ELF-1 (cell line): ENCODE measurements around the gene UBR1.
"Not testable (repeated sequence)": the region's sequence is repeated elsewhere in the genome, so short reads cannot be mapped to it uniquely, and the experiment has no call there.

ENCODE experiments used
- DNase-seq: peaks from one replicate; pipeline ENCODE4 v3.0.0-alpha.2; 2016; ENCODE audit warnings: low read depth, low spot score

Gene UBR1

DNA sequence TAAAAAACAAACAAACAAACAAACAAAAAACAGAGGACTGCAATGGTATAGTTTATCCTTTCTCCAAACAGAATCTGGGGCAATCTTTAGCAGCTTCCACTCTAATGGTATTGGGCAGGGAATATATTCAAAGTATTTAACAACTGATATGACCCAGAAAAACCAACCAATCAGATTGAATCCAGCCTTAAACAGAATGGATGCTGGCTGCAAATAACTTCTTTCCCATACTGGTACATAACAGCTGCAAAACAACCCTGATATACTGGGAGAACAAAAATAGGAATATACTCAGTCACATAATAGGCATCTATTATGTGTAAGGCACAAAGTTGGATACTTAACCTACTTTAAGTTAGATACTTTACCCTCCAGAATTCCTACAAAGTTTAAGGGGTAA lies 49.1 kb downstream of the UBR1 start:
- DNase-seq = no peak

DNA sequence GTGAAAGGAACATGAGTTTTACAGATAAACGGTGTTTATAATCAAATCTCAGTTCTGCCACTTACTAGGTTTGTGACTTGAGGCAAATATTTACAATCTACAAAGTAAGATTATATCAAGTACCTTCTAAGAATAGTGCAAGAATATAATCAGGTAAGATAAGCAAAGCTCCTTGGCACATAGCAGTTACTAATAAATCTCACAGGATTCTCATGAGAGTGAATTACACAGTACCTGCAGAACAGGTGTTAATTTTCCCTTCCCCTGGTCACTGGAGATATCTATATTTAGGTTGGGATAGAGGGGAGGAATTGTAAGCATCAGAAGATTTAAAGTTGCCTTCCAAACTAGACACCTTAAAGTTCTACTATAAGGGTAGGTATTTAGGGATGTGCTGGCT lies 53.0 kb downstream of the UBR1 start:
- DNase-seq = no peak

GRCh38 chr15:43048935-43049334 lies 56.9 kb downstream of the UBR1 start:
- no peak for DNase-seq

DNA sequence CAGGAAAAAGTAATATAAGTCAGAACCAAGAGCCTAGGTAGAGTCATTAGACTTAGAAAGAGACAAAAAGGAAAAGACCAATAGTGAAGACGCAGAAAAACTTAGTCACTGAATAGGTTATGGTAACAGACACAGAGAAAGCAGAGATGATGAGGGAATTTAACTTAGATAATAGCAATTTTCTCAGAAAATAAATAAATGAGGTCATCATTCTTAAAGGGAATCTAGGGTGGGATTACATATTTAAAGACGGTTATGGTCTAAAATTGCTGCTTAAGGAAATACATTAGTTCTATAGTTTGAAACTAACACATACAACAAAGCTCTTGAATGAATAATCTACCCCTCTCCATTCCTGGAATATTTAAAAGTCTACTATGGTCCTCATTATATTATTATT lies 59.4 kb downstream of the UBR1 start:
- DNase-seq = no peak

DNA sequence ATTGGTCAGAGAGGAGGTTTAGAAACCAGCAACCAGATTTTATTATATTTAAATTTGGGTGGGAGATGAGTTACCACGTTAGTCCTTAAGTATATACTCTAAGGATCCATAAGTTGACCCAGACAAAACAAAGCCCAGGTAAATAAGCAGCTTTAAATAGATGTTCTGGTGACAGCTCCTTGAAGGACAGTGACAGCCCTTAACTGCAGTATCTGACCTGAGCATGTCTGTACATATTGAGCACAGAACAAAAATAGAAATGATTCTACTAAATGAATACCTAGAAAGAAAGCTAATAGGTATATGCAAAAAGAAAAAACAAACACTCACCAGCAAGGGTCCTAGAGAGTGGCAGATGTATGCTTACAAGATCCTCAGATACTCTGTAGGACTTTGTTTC lies 63.0 kb downstream of the UBR1 start:
- DNase-seq = no peak

DNA sequence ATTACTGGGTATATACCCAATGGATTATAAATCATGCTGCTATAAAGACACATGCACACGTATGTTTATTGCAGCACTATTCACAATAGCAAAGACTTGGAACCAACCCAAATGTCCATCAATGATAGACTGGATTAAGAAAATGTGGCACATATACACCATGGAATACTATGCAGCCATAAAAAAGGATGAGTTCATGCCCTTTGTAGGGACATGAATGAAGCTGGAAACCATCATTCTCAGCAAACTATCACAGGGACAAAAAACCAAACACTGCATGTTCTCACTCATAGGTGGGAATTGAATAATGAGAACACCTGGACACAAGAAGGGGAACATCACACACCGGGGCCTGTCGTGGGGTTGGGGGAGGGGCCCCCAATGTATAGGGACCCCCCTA lies 64.8 kb downstream of the UBR1 start:
- DNase-seq = not testable (repeated sequence)

DNA sequence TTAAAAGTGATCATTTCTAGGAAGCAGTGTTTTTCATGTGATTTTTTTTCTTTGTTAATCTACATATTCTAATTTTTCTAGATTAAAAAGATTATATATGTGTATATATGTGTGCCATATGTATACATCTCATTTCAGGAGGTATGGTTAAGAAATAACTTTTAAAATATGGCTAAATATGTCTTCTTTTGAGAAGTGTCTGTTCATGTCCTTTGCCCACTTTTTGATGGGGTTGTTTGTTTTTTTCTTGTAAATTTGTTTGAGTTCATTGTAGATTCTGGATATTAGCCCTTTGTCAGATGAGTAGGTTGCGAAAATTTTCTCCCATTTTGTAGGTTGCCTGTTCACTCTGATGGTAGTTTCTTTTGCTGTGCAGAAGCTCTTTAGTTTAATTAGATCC lies 70.6 kb downstream of the UBR1 start:
- not testable (repeated sequence) for DNase-seq

DNA sequence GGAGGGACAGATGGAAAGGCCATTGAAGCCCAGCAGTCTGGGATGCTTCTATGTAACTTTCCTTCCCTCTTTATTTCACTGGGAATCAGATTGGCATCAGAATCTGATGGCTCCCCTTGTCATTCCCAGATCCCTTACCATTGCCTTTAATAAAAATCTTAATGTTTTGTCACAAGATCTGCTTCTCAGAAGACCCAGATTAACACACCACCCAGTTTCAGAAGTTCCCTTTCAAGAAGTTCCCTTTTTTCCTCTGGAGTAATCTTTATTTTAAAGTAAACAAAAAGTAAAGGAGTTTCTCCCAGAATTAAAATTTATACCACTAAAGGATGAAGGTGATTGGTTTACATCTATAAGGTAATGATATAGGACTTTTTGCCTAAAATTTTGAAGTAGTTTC lies 76.4 kb downstream of the UBR1 start:
- no peak for DNase-seq

GRCh38 chr15:43025150-43025549 lies 80.7 kb downstream of the UBR1 start:
- no peak for DNase-seq

- DNase-seq = not testable (repeated sequence)
Observed at GRCh38 chr15:43014671-43015070, 91.2 kb downstream of the UBR1 start.

DNA sequence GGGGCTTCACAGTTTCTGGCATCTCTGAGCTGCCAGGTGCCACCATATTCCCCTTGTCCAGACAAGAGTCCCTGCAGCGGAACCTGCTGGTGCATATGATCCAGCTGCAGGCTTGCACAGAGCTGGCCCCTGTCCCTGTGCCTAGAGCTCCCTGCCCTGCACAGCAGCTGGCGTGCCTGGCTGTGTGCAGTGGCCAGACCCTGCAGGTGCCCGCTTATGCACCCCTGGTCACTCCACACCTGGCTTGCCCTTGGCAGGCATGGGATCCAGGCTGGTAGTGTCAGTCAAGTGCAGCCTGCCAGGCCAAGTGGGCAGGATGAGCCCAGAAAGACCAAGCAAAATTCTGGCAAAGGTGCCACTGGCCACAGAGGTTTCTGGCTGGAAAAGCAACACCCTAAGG lies 96.6 kb downstream of the UBR1 start:
- DNase-seq = no peak

DNA sequence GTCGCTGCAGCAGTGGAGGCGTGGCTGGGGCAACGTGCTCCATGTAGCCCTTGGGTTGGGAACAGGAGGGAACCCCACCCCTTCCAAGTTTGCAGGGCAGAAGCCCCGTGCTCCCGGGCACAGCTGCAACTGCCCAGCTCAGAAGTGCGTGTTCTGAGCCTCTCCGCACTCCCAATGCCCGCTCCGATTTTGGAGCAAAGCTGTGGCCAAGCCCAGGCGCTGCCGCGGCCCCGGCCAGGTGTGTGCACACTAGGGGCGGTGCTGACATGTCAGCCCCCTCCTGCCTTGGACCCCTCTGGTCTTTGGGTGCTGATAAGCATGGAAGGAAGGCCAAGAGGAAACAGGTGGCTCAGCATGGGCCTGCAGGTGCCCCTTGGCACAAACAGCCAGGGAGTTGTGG lies 97.7 kb downstream of the UBR1 start:
- no peak for DNase-seq

DNA sequence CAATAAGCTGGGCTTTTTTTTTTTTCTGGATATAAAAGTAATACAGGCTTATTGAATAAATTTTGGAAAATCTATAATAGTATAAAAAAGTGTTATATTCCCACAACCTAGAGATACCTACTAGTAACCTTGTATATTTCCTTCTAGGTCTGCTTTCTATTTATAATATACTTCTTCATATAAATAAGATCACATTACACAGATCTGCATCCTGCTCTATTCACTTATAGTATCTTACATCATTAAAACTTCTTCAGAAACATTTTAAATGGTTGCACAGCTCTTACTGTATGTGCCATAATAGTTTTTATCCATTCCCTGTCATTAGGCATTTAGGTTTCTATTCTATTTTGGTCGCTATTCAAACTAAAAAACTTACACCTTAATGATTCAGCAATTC lies 98.3 kb downstream of the UBR1 start:
- DNase-seq = no peak

GRCh38 chr15:43006991-43007390 lies 98.8 kb downstream of the UBR1 start:
- DNase-seq = no peak

DNA sequence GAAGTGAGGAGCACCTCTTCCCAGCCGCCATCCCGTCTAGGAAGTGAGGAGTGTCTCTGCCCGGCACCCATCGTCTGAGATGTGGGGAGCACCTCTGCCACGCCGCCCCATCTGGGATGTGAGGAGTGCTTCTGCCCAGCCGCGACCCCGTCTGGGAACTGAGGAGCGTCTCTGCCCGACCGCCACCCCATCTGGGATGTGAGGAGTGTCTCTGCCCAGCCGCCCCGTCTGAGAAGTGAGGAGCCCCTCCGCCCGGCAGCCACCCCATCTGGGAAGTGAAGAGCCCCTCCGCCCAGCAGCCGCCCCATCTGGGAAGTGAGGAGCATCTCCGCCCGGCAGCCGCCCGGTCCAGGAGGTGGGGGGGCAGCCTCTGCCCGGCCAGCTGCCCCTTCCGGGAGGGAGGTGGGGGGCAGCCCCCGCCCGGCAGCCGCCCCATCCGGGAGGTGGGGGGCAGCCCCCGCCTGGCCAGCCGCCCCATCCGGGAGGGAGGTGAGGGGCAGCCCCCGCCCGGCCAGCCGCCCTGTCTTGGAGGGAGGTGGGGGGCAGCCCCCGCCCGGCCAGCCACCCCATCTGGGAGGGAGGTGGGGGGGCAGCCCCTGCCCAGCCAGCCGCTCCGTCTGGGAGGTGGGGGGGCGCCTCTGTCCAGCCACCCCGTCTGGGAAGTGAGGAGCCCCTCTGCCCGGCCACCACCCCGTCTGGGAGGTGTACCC lies 100.8 kb downstream of the UBR1 start:
- DNase-seq = not testable (repeated sequence)

- no peak for DNase-seq
Observed at GRCh38 chr15:42999201-42999779, 106.5 kb downstream of the UBR1 start.

DNA sequence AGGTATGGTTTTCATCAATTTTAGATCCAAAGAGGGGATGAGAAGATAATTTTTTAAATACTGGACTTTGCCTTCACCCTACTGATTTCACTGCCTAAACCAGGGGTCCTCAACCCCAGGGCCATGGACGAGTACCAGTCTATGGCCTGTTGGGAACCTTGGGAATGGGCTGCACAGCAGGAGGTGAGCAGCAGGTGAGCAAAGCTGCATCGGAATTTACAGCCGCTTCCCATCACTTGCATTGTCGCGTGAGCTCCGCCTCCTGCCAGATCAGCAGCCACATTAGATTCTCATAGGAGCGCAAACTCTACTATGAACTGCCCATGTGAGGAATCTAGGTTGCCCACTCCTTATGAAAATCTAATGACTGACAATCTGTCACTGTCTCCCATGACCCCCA lies 109.0 kb downstream of the UBR1 start:
- DNase-seq = peak; percentile 47

- DNase-seq = no peak
Observed at GRCh38 chr15:42994546-42994945, 111.3 kb downstream of the UBR1 start.

DNA sequence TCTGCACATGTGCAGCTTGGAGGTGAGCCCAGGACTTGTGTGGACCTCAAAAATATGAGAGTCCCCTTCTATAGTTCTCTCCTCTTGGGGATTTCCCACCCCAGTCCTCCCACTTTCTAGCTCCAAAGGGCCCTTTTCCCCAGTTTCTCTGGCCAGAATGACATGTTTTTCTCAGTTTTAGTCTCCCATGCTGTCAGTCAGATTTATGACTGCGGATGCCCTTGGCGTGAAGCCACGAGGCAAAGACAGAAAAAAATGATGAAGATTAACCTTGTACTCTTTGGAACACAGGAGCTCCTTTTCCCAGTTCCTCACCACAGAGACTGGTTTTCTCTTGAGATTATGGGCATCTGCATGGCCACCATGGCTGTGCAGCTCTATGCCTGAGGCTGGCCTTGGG lies 113.2 kb downstream of the UBR1 start:
- no peak for DNase-seq

DNA sequence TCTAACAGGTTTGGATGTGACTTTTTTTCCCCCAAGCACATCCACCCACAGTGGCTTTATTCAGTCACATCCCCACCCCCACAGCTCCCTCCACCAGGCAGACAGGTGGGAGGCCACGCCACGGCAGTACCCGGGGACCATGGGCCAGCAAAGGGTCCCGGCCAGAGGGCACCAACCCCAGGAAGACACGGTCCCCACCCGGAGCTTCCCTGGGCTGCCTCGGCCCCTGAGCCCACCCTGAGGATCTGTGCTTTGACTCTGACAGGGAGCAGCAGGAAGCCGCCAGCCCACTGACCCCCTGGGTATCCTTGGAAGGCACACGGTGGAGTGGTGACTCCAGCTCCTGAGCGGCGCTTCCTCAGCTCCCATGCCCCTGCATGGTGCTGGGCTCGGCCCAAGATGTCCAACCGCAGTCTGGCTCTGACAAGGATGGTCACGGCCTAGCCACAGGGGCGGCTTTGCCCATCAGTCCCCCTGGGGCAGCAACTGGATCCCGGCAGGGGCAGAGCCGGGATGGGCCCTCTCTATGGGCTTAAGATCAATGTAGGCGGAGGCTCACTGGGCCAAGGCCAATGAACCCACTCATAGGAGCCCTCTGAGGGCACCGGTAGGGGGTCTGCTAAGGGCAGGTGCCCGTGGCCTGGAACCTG lies 119.0 kb downstream of the UBR1 start:
- no peak for DNase-seq

DNA sequence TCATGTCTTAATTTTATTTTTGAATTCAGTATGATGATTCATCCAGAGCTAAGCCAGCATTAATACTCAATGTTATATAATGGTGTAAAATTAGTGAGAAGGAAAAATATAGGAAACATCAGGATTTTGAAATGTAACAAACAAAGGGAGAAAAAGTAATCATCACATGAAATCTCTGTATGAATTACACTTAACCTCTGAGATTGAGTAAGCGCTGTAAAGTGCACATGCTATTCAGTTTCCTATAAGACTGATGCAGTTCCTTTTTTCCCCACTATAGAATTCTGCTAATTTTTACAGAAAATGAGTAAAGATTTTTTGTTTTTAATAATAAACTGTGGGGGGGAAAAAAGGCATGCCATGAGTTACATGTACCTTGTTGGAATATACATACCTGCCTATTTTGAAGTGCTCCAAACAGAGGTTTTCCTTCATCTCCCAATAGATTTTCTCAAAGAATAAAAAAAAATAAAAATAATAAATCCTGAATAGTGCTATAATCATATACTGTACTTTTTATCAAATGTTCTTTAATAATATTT lies 121.3 kb downstream of the UBR1 start:
- no peak for DNase-seq

GRCh38 chr15:42979113-42979512 lies 126.7 kb downstream of the UBR1 start:
- not testable (repeated sequence) for DNase-seq
